ENCODE data around the gene GPC5. TPM values are rescaled to one million over a fixed set of nuclear protein-coding genes. Genes with fewer than 3 reads are reported as not detected.
"Not testable (repeated sequence)": the region's sequence is repeated elsewhere in the genome, so short reads cannot be mapped to it uniquely, and the experiment has no call there.

The GPC5 gene
- total RNA-seq, 1 donor from 2014 or later = 0.57 TPM

GRCh38 chr13:91660076-91660415, 261.6 kb downstream of the GPC5 start:
- Mint-ChIP-seq H3K4me3 (ENCODE audit: low read depth) (no peak overlapping the region), H3K36me3 (ENCODE audit: insufficient read depth) (no peaks in the 10 kb centered on the region), H3K9me3 (ENCODE audit: low read depth) (no peaks in the 10 kb centered on the region), H3K4me1 (ENCODE audit: low read depth) (peaks cover 6% of the 10 kb centered on the region), H3K27me3 (no peaks in the 10 kb centered on the region), H3K27ac (no peak overlapping the region)
- no peak for DNase-seq (ENCODE audit: low spot score, unreplicated experiment)
- TF ChIP-seq CTCF (IDR thresholded peaks at IDR 0.05; ENCODE audit: unreplicated experiment) = no peak

- DNase-seq (ENCODE audit: low spot score, unreplicated experiment) = no peak
- Mint-ChIP-seq H3K27me3 (no peaks in the 10 kb centered on the region), H3K4me1 (ENCODE audit: low read depth) (peaks cover 6% of the 10 kb centered on the region), H3K9me3 (ENCODE audit: low read depth) (no peaks in the 10 kb centered on the region), H3K4me3 (ENCODE audit: low read depth) (no peak overlapping the region), H3K36me3 (ENCODE audit: insufficient read depth) (no peaks in the 10 kb centered on the region), H3K27ac (no peak overlapping the region)
- TF ChIP-seq CTCF (IDR thresholded peaks at IDR 0.05; ENCODE audit: unreplicated experiment) = no peak
These were observed 263.5 kb downstream of the GPC5 start for GRCh38 chr13:91661692-91662490.

- Mint-ChIP-seq H3K9me3 (ENCODE audit: low read depth) (no peaks in the 10 kb centered on the region), H3K4me3 (ENCODE audit: low read depth) (no peak overlapping the region), H3K27ac (no peak overlapping the region), H3K27me3 (no peaks in the 10 kb centered on the region), H3K36me3 (ENCODE audit: insufficient read depth) (no peaks in the 10 kb centered on the region), H3K4me1 (ENCODE audit: low read depth) (peaks cover 6% of the 10 kb centered on the region)
- no peak for DNase-seq (ENCODE audit: low spot score, unreplicated experiment)
- no peak for TF ChIP-seq CTCF (IDR thresholded peaks at IDR 0.05; ENCODE audit: unreplicated experiment)
These were observed 265.6 kb downstream of the GPC5 start for GRCh38 chr13:91664039-91664438.

GRCh38 chr13:91667486-91667885, 269.1 kb downstream of the GPC5 start:
- Mint-ChIP-seq H3K4me3 (ENCODE audit: low read depth) (no peak overlapping the region), H3K27ac (no peak overlapping the region), H3K4me1 (ENCODE audit: low read depth) (no peaks in the 10 kb centered on the region), H3K36me3 (ENCODE audit: insufficient read depth) (no peaks in the 10 kb centered on the region), H3K9me3 (ENCODE audit: low read depth) (no peaks in the 10 kb centered on the region), H3K27me3 (no peaks in the 10 kb centered on the region)
- no peak for TF ChIP-seq CTCF (IDR thresholded peaks at IDR 0.05; ENCODE audit: unreplicated experiment)
- no peak for DNase-seq (ENCODE audit: low spot score, unreplicated experiment)

- TF ChIP-seq CTCF (IDR thresholded peaks at IDR 0.05; ENCODE audit: unreplicated experiment) = no peak
- no peaks in the 10 kb centered on the region for H3K9me3 Mint-ChIP-seq (ENCODE audit: low read depth)
- H3K4me1 Mint-ChIP-seq (ENCODE audit: low read depth) = no peaks in the 10 kb centered on the region
- H3K27ac Mint-ChIP-seq = no peak overlapping the region
- no peak for DNase-seq (ENCODE audit: low spot score, unreplicated experiment)
- H3K4me3 Mint-ChIP-seq (ENCODE audit: low read depth) = no peak overlapping the region
- H3K36me3 Mint-ChIP-seq (ENCODE audit: insufficient read depth) = no peaks in the 10 kb centered on the region
- no peaks in the 10 kb centered on the region for H3K27me3 Mint-ChIP-seq
These were observed 270.6 kb downstream of the GPC5 start for GRCh38 chr13:91668866-91669495.

GRCh38 chr13:91674347-91674746, 275.9 kb downstream of the GPC5 start:
- not testable (repeated sequence) for DNase-seq (ENCODE audit: low spot score, unreplicated experiment); H3K4me1 Mint-ChIP-seq (ENCODE audit: low read depth); H3K4me3 Mint-ChIP-seq (ENCODE audit: low read depth); H3K36me3 Mint-ChIP-seq (ENCODE audit: insufficient read depth); H3K27me3 Mint-ChIP-seq; H3K9me3 Mint-ChIP-seq (ENCODE audit: low read depth); H3K27ac Mint-ChIP-seq

All from progenitor cell of endocrine pancreas (in vitro differentiated cells).